T-helper 9 cell (primary cell): ENCODE data around the gene NUMBL.

Experiments used
- DNase-seq: peaks from one replicate; pipeline ENCODE4 v3.0.0-alpha.2; 2020

The NUMBL gene

GRCh38 chr19:40688987-40689338 lies 1.5 kb downstream of the NUMBL start:
- DNase-seq = no peak

- no peak for DNase-seq
These were observed 2.1 kb downstream of the NUMBL start for GRCh38 chr19:40688309-40688708.

GRCh38 chr19:40687525-40688016 lies 2.9 kb downstream of the NUMBL start:
- no peak for DNase-seq

- DNase-seq = no peak
These were observed 3.4 kb downstream of the NUMBL start for GRCh38 chr19:40686882-40687524.

- no peak for DNase-seq
These were observed 4.9 kb downstream of the NUMBL start for GRCh38 chr19:40685563-40685962.

- DNase-seq = no peak
These were observed 5.4 kb downstream of the NUMBL start for GRCh38 chr19:40685016-40685526.

- no peak for DNase-seq
These were observed 6.2 kb downstream of the NUMBL start for GRCh38 chr19:40684280-40684679.

- no peak for DNase-seq
These were observed 7.0 kb downstream of the NUMBL start for GRCh38 chr19:40683437-40683836.

GRCh38 chr19:40682431-40682964 lies 8.0 kb downstream of the NUMBL start:
- DNase-seq = no peak

GRCh38 chr19:40681039-40681438 lies 9.4 kb downstream of the NUMBL start:
- no peak for DNase-seq

- no peak for DNase-seq
These were observed 13.3 kb downstream of the NUMBL start for GRCh38 chr19:40677156-40677555.

- no peak for DNase-seq
These were observed 16.2 kb downstream of the NUMBL start for GRCh38 chr19:40674291-40674690.

- DNase-seq = no peak
These were observed 17.1 kb downstream of the NUMBL start for GRCh38 chr19:40673397-40673796.

GRCh38 chr19:40672573-40673299 lies 17.7 kb downstream of the NUMBL start:
- DNase-seq = no peak

GRCh38 chr19:40672038-40672437 lies 18.4 kb downstream of the NUMBL start:
- no peak for DNase-seq

GRCh38 chr19:40671404-40671803 lies 19.0 kb downstream of the NUMBL start:
- DNase-seq = no peak

GRCh38 chr19:40668991-40669614 lies 21.3 kb downstream of the NUMBL start:
- DNase-seq = no peak

GRCh38 chr19:40667602-40668001 lies 22.8 kb downstream of the NUMBL start:
- no peak for DNase-seq

- DNase-seq = no peak
These were observed 23.5 kb downstream of the NUMBL start for GRCh38 chr19:40666803-40667438.

- no peak for DNase-seq
These were observed 26.5 kb downstream of the NUMBL start for GRCh38 chr19:40663695-40664692.

GRCh38 chr19:40662925-40663694 lies 27.3 kb downstream of the NUMBL start:
- DNase-seq = peak; percentile 97
